Measurements from ENCODE around the gene ZNF418. TPM values are rescaled to one million over a fixed set of nuclear protein-coding genes. Genes with fewer than 3 reads are reported as not detected.

Gene ZNF418
- total RNA-seq, 2 donors from 2014 or later = 21.5 to 29.6 TPM

GRCh38 chr19:57914531-57914930, 20.7 kb downstream of the ZNF418 start:
- Mint-ChIP-seq H3K9me3 (peaks cover 3% of the 10 kb centered on the region), H3K4me1 (peaks cover 20% of the 10 kb centered on the region), H3K4me3 (peak overlapping the region; percentile 92), H3K27me3 (ENCODE audit: insufficient read depth) (no peaks in the 10 kb centered on the region), H3K36me3 (ENCODE audit: low read depth) (peaks cover 66% of the 10 kb centered on the region), H3K27ac (no peak overlapping the region)
- Histone ChIP-seq H3K9ac (ENCODE audit: extremely low read depth, low read length, poor library complexity, severe bottlenecking) (no peak overlapping the region), H3K9me3 (ENCODE audit: control insufficient read depth, low read length) (no peaks in the 10 kb centered on the region), H3K36me3 (ENCODE audit: control insufficient read depth, insufficient read depth, low read length) (peaks cover 28% of the 10 kb centered on the region), H3K27me3 (ENCODE audit: control insufficient read depth, insufficient read depth, low read length, poor library complexity, severe bottlenecking) (no peaks in the 10 kb centered on the region), H3K27ac (ENCODE audit: low read depth, low read length) (no peak overlapping the region), H3K4me1 (ENCODE audit: control insufficient read depth, insufficient read depth, low read length) (peaks cover 3% of the 10 kb centered on the region), H3K4me3 (ENCODE audit: low read length) (peak overlapping the region; percentile 98)
- DNase-seq = no peak
- TF ChIP-seq CTCF (conservative IDR thresholded peaks at IDR 0.05) = no peak
- 88 to 93% methylated on average over 2 to 3 of the region's 3 CpGs for WGBS, 2 experiments (ENCODE audit: insufficient coverage in 1 of 2, insufficient read length in 1 of 2)

GRCh38 chr19:57907394-57907793, 27.8 kb downstream of the ZNF418 start:
- Histone ChIP-seq H3K4me1 (ENCODE audit: control insufficient read depth, insufficient read depth, low read length) (no peaks in the 10 kb centered on the region), H3K9ac (ENCODE audit: extremely low read depth, low read length, poor library complexity, severe bottlenecking) (no peak overlapping the region), H3K4me3 (ENCODE audit: low read length) (no peak overlapping the region), H3K36me3 (ENCODE audit: control insufficient read depth, insufficient read depth, low read length) (peaks cover 49% of the 10 kb centered on the region), H3K27me3 (ENCODE audit: control insufficient read depth, insufficient read depth, low read length, poor library complexity, severe bottlenecking) (no peaks in the 10 kb centered on the region), H3K27ac (ENCODE audit: low read depth, low read length) (no peak overlapping the region), H3K9me3 (ENCODE audit: control insufficient read depth, low read length) (peaks cover 21% of the 10 kb centered on the region)
- no peak for TF ChIP-seq CTCF (conservative IDR thresholded peaks at IDR 0.05)
- no peak for DNase-seq
- no peaks in the 10 kb centered on the region for H3K27me3 Mint-ChIP-seq (ENCODE audit: insufficient read depth)
- no peak overlapping the region for H3K27ac Mint-ChIP-seq
- H3K4me3 Mint-ChIP-seq = no peak overlapping the region
- peaks cover 68% of the 10 kb centered on the region for H3K36me3 Mint-ChIP-seq (ENCODE audit: low read depth)
- H3K9me3 Mint-ChIP-seq = peaks cover 17% of the 10 kb centered on the region
- no peaks in the 10 kb centered on the region for H3K4me1 Mint-ChIP-seq
- WGBS, 2 experiments (ENCODE audit: insufficient coverage in 1 of 2, insufficient read length in 1 of 2) = 92 to 98% methylated on average over 3 of the region's 3 CpGs

- Mint-ChIP-seq H3K9me3 (peaks cover 17% of the 10 kb centered on the region), H3K4me1 (no peaks in the 10 kb centered on the region)
- 98 to 100% methylated on average over 2 to 4 of the region's 6 CpGs for WGBS, 2 experiments (ENCODE audit: insufficient coverage in 1 of 2, insufficient read length in 1 of 2)
Measured at GRCh38 chr19:57905258-57905657, 29.9 kb downstream of the ZNF418 start.

More at GRCh38 chr19:57905258-57905657, 29.9 kb downstream of the ZNF418 start:
- no peak overlapping the region for H3K27ac Mint-ChIP-seq
- no peak for TF ChIP-seq CTCF (conservative IDR thresholded peaks at IDR 0.05)
- no peak for DNase-seq
- no peaks in the 10 kb centered on the region for H3K4me1 ChIP-seq (ENCODE audit: control insufficient read depth, insufficient read depth, low read length)
- H3K36me3 Mint-ChIP-seq (ENCODE audit: low read depth) = peaks cover 49% of the 10 kb centered on the region
- no peak overlapping the region for H3K4me3 Mint-ChIP-seq
- no peak overlapping the region for H3K9ac ChIP-seq (ENCODE audit: extremely low read depth, low read length, poor library complexity, severe bottlenecking)
- no peak overlapping the region for H3K27ac ChIP-seq (ENCODE audit: low read depth, low read length)
- no peak overlapping the region for H3K4me3 ChIP-seq (ENCODE audit: low read length)
- H3K36me3 ChIP-seq (ENCODE audit: control insufficient read depth, insufficient read depth, low read length) = peaks cover 45% of the 10 kb centered on the region
- H3K27me3 ChIP-seq (ENCODE audit: control insufficient read depth, insufficient read depth, low read length, poor library complexity, severe bottlenecking) = no peaks in the 10 kb centered on the region
- peaks cover 24% of the 10 kb centered on the region for H3K9me3 ChIP-seq (ENCODE audit: control insufficient read depth, low read length)
- no peaks in the 10 kb centered on the region for H3K27me3 Mint-ChIP-seq (ENCODE audit: insufficient read depth)
